GM21447 (cell line): Measurements from ENCODE around the gene SLC16A2.

ENCODE experiments used
- ATAC-seq: cut with Tn5 transposase; IDR thresholded peaks from one replicate; pipeline ENCODE4 v1.9.1; 2021; ENCODE audit not compliant: unreplicated experiment

The SLC16A2 gene

GRCh38 chrX:74421036-74421739, at the start of gene SLC16A2:
Gene SLC16A2 (plus strand): TSS chrX:74421493. CDS start chrX:74421638, 145 bp downstream.
- ATAC-seq: no peak

DNA sequence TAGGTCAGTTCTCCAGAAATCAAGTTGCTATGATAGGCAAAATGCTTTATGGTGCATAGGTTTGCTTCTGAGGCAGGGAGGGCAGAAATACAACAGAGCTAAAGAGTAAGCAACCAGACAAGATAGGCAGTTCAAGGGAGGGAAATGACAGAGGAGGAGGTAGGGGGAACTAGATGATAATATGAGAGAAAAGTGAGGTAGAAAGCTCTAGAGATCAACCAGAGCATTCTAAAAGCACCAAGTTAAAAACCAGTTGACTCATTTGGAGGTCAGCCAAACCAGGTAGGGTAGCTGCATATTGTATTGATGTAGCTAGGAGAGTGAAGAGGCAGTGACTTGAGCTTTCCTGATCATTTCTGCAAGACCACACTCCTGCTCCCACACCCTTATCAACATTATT, 49.0 kb upstream of the SLC16A2 start:
- ATAC-seq: no peak

- no peak for ATAC-seq
These were observed 44.0 kb upstream of the SLC16A2 start for GRCh38 chrX:74377282-74377681.

GRCh38 chrX:74382613-74383012, 38.7 kb upstream of the SLC16A2 start:
- no peak for ATAC-seq

- no peak for ATAC-seq
These were observed 37.7 kb upstream of the SLC16A2 start for GRCh38 chrX:74383611-74384010.

- no peak for ATAC-seq
These were observed 32.1 kb upstream of the SLC16A2 start for GRCh38 chrX:74389016-74389722.

DNA sequence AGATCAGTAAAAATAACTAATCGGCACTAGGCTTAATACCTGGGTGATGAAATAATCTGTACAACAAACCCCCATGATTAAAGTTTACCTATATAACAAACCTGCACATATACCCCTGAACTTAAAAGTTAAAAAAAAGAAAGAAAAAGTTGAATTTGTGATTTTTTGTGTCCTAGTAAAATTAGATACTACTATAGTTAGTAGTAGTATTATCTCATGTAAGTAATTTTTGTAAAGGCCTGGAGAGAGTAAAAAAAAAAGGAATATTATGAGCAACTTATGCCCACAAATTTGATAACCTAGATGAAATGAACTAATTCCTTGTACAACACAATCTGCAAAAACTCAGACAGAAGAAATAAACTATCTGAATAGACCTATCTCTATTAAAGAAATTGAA, 25.7 kb upstream of the SLC16A2 start:
- no peak for ATAC-seq

- ATAC-seq: no peak
These were observed 15.3 kb upstream of the SLC16A2 start for GRCh38 chrX:74405973-74406489.

DNA sequence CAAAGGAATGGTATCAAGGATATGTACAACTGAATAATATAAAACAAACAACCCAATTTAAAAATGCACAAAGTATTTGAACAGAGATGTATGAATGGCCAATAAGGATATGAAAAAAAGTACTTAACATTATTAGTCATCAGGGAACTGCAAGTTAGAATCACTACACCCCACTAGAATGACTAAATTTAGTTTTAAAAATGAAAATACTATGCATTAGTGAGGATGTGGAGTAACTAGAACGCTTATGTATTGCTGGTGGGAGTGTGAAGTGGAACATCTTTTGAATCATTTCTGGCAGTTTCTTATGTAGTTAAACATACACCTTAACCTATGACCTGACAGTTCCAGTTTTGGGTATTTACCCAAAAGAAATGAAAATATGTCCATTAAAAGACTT, 13.0 kb upstream of the SLC16A2 start:
- ATAC-seq: peak; percentile 81

DNA sequence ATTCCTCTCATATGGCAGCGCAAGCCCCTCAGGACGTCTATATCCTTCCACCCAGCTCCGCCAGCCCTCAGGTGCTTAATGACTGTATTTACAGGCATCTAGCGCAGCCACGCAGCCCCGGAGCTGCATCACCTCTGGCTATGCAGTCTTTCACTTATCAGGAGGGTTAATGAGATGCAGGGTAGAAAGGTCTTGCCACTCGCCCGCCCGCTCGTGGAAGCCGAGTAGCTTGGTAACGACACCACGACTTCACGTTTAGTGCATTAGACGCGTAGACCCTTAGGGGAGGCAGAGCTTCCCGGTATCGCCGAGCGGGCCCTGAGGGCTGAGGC, 1.5 kb upstream of the SLC16A2 start:
- ATAC-seq: no peak

DNA sequence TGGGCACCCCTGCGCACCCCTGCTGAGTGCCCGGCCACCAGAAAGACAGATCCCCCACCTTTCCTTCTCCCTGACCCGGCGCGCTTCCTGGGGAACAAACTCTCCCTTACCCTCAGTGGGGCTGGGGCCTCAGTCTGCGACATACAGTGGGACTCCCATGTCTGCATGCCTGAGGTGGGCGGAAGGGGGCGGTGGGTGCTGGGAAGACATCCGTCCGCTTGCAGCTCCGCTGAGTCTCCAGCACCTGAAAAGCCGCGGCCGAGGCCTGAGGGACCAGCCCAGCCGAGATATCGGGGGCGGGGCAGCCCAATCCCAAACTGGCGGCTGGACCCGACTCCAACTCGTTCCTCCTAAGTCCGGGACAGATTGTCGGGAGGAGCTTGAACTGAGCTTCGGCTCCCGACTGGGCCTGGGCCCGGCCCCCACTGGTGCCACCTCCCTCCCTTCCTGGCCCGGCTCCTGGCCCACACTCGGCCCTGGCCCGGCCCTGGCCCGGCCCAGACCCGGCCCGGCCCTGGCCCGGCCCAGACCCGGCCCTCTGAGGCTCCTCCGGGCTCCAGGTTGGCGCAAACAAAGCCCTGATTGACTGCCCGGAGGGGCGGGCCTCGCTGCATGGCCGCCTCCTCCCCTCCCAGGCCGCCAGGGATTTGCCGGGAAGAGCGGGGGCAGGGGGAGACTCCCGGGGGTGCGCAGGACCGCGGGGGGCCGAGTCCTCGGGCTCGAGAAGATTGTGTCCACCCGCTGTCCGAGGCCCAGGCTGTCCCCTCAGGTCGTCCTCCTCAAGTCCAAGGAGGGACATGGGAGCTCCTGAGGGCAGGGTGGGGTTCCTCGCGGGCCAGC, 877 bp upstream of the SLC16A2 start:
- no peak for ATAC-seq

DNA sequence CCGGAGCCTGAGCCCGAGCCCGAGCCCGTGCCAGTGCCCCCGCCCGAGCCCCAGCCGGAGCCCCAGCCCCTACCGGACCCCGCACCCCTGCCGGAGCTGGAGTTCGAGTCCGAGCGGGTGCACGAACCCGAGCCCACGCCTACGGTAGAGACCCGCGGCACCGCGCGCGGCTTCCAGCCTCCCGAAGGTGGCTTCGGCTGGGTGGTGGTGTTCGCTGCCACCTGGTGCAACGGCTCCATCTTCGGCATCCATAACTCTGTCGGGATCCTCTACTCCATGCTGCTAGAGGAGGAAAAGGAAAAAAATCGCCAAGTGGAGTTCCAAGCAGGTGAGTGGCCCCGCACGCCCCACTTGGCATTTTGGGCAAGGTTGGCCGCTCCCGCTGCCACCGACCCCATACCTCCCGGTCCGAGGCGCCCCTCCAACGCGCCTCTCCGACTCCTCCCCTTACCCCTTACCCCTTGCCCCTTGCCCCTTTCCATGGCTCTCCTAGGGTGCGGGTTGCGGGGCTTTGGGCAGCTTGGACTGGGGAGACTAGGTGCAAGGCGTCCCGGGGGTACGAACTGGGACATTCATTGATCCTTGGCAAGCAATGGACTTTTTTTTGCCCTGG, 553 bp downstream of the SLC16A2 start:
- no peak for ATAC-seq

DNA sequence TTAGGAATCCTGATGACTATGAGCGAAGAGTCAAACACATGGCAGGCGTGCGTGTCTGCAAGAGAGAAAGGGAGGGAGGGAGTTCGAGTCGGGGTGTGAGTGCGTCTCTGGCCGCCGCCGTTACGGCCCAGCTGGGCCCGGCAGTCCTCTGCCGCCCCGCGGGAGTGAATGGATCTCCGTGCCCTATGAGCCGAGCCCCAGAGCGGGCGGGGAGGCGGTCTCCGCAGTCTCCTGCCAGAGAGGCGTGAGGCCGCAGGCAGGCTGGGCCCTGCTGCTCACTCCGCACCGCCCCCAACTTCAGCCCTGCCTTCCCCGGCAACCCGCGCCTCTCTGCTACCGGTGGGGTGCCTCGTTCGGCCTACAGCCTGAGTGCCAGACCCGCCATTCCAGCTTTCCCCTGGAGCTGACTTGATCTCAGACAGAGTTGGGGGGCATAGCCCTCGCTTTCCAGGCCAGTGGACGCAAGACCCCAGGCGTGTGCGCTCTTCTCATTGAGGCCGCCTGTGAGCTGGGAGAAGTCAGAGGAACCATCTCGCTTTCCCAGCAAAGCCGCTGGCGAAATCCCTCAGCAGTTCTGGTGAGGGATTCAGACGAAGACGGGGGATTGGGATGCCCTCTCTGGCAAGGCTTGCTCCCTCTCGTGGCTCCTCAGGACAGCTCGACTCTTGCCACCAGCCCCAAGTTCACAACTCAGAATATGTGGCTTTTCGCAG, 1.4 kb downstream of the SLC16A2 start:
- no peak for ATAC-seq

DNA sequence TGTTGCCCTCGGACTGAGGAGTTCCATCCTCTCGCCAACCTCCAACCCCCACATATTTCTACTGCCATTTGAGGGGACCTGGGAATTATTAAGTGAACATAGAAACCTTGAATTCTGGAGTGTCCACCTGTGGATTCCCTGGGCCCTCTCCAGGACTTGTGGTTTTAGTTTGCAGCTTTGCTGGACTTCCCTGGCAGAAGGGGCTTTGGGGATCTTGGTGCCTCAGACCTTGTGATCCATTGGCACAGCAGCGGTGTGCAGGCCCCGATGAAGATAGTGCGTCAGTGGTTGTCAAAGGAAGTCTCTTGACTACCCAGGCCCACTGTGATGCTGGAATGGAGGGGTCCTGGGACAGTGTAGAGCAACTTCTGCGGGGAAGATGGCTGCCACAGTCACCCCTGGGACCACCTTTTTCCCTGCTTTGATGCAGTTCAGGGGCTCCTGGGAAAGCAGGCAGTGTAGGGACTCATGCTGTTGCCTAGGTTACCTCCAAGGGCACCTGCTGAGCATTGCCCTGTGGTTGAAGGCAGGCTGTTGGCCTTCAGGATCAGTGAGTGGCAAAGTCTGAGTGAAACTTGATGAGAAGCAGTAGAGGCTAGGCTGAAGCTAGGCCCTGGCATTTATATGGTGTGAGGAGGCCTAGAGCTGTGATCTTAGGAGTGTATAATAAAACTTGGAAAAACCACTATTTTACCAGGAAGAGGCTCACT, 2.2 kb downstream of the SLC16A2 start:
- ATAC-seq: no peak

DNA sequence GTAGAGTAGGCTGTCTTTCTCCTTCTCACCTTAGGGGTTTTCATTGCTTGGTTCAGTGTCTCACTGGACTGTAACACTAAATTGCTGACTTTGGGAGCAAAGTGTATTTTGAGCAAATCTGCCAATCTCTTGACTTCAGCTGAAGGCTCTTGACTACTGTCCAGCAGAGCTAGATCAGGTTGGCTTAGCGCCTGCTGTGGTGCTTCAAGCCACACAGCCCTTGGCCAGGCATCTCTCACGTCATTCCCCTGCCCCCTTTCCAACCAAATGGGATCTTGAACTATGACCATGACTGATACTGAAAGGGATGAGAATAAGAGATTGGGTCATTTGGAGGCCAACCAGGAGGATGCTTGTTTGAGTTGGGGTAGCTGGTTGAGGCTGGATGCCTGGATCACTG, 4.8 kb downstream of the SLC16A2 start:
- no peak for ATAC-seq

GRCh38 chrX:74426615-74427014, 5.3 kb downstream of the SLC16A2 start:
- ATAC-seq: no peak

DNA sequence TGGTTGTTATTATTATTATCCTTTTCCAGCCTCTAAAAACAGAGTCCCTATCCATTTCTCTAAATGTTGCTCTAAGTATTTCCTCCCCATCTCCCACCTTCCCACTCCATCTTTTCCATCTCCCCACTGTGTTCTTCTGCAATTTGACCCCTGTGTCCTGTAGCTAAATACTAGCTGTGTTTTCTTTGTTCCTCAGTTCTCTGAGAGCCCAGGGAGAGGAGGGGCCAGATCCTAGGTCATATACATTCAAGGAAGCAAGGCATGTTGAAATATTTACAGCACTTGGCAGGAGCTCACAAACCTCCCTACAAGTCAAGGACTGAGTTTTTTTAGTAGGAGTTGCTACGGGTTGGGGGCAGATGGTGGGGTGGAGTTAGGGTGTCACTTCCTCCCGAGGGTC, 10.5 kb downstream of the SLC16A2 start:
- no peak for ATAC-seq

DNA sequence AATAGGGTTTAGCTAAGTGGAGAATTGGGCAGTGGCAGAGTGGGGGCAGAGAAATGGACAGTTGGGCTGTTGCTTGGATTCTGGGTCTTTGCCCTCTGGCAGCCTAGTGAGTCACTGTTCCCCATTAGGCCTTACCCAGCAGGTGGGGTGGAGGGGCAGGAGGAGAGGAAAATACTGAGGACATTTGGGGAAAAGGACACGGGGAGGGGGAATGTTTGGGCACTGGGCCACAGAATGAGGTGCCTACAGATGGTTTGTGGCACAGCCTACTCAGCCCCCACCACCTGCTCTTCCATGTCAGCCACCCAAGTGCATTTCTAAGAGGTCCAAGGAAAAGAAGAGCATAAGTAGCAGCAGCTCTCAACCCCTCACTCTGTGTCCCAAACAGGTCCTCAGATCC, 13.0 kb downstream of the SLC16A2 start:
- ATAC-seq: no peak

- no peak for ATAC-seq
These were observed 16.2 kb downstream of the SLC16A2 start for GRCh38 chrX:74437530-74437929.

DNA sequence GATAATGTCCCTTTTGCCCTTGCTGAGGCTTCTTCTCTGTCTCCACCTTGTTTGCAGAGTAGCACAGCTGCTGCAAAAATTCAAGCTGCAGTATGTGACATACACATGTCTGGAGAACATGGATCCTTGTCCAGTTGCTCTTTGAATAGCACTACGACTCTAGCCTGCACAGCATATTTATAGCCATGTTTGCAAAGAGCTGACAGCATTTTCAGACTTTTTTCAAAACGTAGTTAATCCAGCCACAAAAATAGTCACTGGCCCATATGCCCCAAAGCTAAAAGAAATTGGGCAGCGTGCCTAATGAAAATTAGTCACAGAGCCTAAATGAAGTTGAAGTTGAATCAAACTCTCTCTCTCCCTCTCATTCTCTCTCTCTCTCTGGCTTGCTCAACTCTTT, 17.5 kb downstream of the SLC16A2 start:
- ATAC-seq: no peak
